ENCODE measurements around the gene SLC35F3.

GRCh38 chr1:234261545-234261944, 357.1 kb downstream of the SLC35F3 start:
- TF ChIP-seq CTCF (IDR thresholded peaks at IDR 0.05), result no peak
- TF ChIP-seq POLR2A (IDR thresholded peaks at IDR 0.05), result no peak

Measured in Peyer's patch (tissue), 4 donors.